ENCODE results near the gene C19orf85. TPM values are rescaled to one million over a fixed set of nuclear protein-coding genes. Genes with fewer than 3 reads are reported as not detected.
"Not testable (repeated sequence)": the region's sequence is repeated elsewhere in the genome, so short reads cannot be mapped to it uniquely, and the experiment has no call there.

Gene C19orf85
- total RNA-seq, 4 donors from 2014 or later = not detected

GRCh38 chr19:55426042-55426441 lies 38.5 kb downstream of the C19orf85 start:
- no peaks in the 10 kb centered on the region for H3K36me3 ChIP-seq
- no peak overlapping the region for H3K27ac ChIP-seq
- TF ChIP-seq CTCF (IDR thresholded peaks at IDR 0.05) = no peak
- no peak for TF ChIP-seq POLR2A (IDR thresholded peaks at IDR 0.05)
- intact Hi-C loops (cut with DNase I; ENCODE audit: low total_unique reads) = no loop called here
- H3K9me3 ChIP-seq = no peaks in the 10 kb centered on the region
- no peak overlapping the region for H3K4me3 ChIP-seq
- H3K4me1 ChIP-seq = no peaks in the 10 kb centered on the region
- no peak for DNase-seq
- H3K27me3 ChIP-seq = no peaks in the 10 kb centered on the region

DNA sequence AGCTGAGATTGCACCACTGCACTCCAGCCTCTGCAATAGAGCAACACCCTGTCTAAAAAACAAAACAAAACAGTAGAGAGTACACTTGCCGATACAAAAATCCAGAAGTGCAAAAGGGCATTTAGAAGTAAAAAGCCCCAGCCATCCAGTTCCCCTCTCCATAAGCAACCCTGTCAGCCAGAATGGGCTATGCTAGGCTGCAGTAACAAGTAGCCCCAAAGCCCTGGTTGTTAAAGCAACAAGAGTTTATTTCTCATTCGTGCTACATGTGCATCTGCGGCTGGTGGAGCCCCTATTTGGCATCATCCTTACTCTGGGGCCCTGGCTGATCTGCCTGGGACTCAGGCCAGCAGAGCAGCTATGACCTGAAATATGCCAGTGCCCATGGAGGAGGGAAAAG lies 40.0 kb downstream of the C19orf85 start:
- no peak for DNase-seq
- H3K4me3 ChIP-seq = no peak overlapping the region
- H3K27me3 ChIP-seq = no peaks in the 10 kb centered on the region
- no peak for TF ChIP-seq CTCF (IDR thresholded peaks at IDR 0.05)
- no peak for TF ChIP-seq POLR2A (IDR thresholded peaks at IDR 0.05)
- H3K27ac ChIP-seq = no peak overlapping the region
- no peaks in the 10 kb centered on the region for H3K36me3 ChIP-seq
- no peaks in the 10 kb centered on the region for H3K9me3 ChIP-seq
- no peaks in the 10 kb centered on the region for H3K4me1 ChIP-seq
- intact Hi-C loops (cut with DNase I; ENCODE audit: low total_unique reads) = no loop called here

- Histone ChIP-seq H3K4me1 (no peaks in the 10 kb centered on the region), H3K9me3 (no peaks in the 10 kb centered on the region), H3K27me3 (no peaks in the 10 kb centered on the region), H3K27ac (no peak overlapping the region), H3K4me3 (no peak overlapping the region), H3K36me3 (no peaks in the 10 kb centered on the region)
- no peak for DNase-seq
- intact Hi-C loops (cut with DNase I; ENCODE audit: low total_unique reads) = no loop called here
- no peak for TF ChIP-seq CTCF (IDR thresholded peaks at IDR 0.05)
- TF ChIP-seq POLR2A (IDR thresholded peaks at IDR 0.05) = no peak
Observed at GRCh38 chr19:55423225-55424005, 41.1 kb downstream of the C19orf85 start.

DNA sequence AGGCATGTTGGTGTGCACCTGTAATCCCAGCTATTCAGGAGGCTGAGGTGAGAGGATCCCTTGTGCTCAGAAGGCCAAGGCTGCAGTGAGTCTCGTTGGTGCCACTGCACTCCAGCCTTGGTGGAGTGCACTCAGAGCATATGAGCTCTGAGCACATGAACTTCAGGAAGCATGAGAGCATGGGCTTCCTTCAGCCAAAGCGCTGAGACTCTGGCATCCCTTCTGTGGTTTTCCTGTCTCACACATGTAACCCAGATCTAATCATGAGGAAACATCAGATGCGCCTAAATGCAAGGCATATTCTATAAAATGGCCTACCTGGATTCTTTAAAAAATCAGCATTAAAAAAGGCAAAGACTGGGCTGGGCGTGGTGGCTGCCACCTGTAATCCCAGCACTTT lies 43.3 kb downstream of the C19orf85 start:
- H3K27me3 ChIP-seq; H3K36me3 ChIP-seq; intact Hi-C loops (cut with DNase I; ENCODE audit: low total_unique reads); H3K4me3 ChIP-seq; H3K27ac ChIP-seq; H3K9me3 ChIP-seq; DNase-seq; H3K4me1 ChIP-seq: not testable (repeated sequence)

GRCh38 chr19:55419624-55420236 lies 44.8 kb downstream of the C19orf85 start:
- Histone ChIP-seq H3K27me3 (no peaks in the 10 kb centered on the region), H3K4me1 (no peaks in the 10 kb centered on the region), H3K36me3 (no peaks in the 10 kb centered on the region), H3K27ac (no peak overlapping the region), H3K4me3 (no peak overlapping the region), H3K9me3 (no peaks in the 10 kb centered on the region)
- intact Hi-C loops (cut with DNase I; ENCODE audit: low total_unique reads) = no loop called here
- TF ChIP-seq POLR2A (IDR thresholded peaks at IDR 0.05) (no peak), CTCF (IDR thresholded peaks at IDR 0.05) (no peak)
- DNase-seq = no peak

Measured in uterus (tissue), 4 donors.